GM12878 (cell line): ENCODE data around the gene RIMS3. TPM values are rescaled to one million over a fixed set of nuclear protein-coding genes. Genes with fewer than 3 reads are reported as not detected.

Source experiments
- ATAC-seq: fragments of 200-7000 bp; cut with Tn5 transposase; 3 replicates; pipeline ENCODE4 v1.9.1; 2020; ENCODE audit warnings: mild to moderate bottlenecking, moderate library complexity
- BruUV-seq: library from RNA; stranded (reverse); fragments of 400-500 nt; replicated peaks from 2 replicates; lab custom pipeline; 2021; lab: Mats Ljungman, UMichigan
- CTCF ChIA-PET: fragments of 300-600 bp; sonication (Branson Sonifier 250); formaldehyde crosslinking; extraction: SDS; loops from one replicate; lab custom pipeline; 2021; ENCODE audit warnings: inconsistent platforms; lab: Yijun Ruan, JAX
- POLR2A ChIA-PET: fragments of 350-600 bp; formaldehyde crosslinking; extraction: SDS; loops from one replicate; lab custom pipeline; 2021; ENCODE audit warnings: inconsistent platforms; lab: Charles Lee
- RAD21 ChIA-PET: fragments of 300-600 bp; sonication (Branson Sonifier 250); formaldehyde crosslinking; loops from one replicate; lab custom pipeline; 2023; ENCODE audit warnings: antibody characterized with exemption; ENCODE audit not compliant: unreplicated experiment; lab: Charles Lee
- SMC1A ChIA-PET: fragments of 300-600 bp; sonication (Branson Sonifier 250); formaldehyde crosslinking; loops from one replicate; lab custom pipeline; 2023; ENCODE audit not compliant: unreplicated experiment, uncharacterized antibody; lab: Charles Lee
- DNase-seq: peaks from one replicate; pipeline ENCODE4 v3.0.0-alpha.2; 2011; ENCODE audit warnings: low read depth, low spot score
- FAIRE-seq: peaks from 3 replicates; lab custom pipeline; 2011; peaks lifted over from hg19 to GRCh38; lab: Jason Lieb, UNC
- H2AFZ ChIP-seq: 2 replicates; pipeline ENCODE4 v1.6.0; 2011; ENCODE audit warnings: low read depth, low read length, control low read depth; ENCODE audit not compliant: control insufficient read depth
- H3K27ac ChIP-seq: 2 replicates; pipeline ENCODE4 v1.5.1; 2011; ENCODE audit warnings: control low read depth; ENCODE audit not compliant: control insufficient read depth, insufficient read depth
- H3K27me3 ChIP-seq, 2 experiments: replicated peaks in 1 of 2; 2 replicates each; pipeline versions ENCODE4 v1.6.0 to v1.6.1; 2011; ENCODE audit warnings: low read length in 1 of 2; ENCODE audit not compliant: control insufficient read depth in 2 of 2, insufficient read depth in 2 of 2
- H3K36me3 ChIP-seq, 2 experiments: 2 replicates each; pipeline ENCODE4 v1.5.1; 2011; ENCODE audit warnings: low read length in 1 of 2; ENCODE audit not compliant: control insufficient read depth in 2 of 2, insufficient read depth in 2 of 2
- H3K4me1 ChIP-seq: 2 replicates; pipeline ENCODE4 v1.6.1; 2011; ENCODE audit warnings: mild to moderate bottlenecking, low read length, moderate library complexity, mixed read lengths; ENCODE audit not compliant: control insufficient read depth, insufficient read depth
- H3K4me2 ChIP-seq: 2 replicates; pipeline ENCODE4 v1.6.0; 2011; ENCODE audit warnings: control low read depth; ENCODE audit not compliant: control insufficient read depth, insufficient read depth
- H3K4me3 ChIP-seq: fragments of 200-600 bp; sonication (generic); 2 replicates; pipeline ENCODE4 v1.5.1; 2016
- H3K79me2 ChIP-seq: 2 replicates; pipeline ENCODE4 v1.6.0; 2011; ENCODE audit warnings: low read length; ENCODE audit not compliant: control insufficient read depth, insufficient read depth
- H3K9ac ChIP-seq: 2 replicates; pipeline ENCODE4 v1.8.0; 2011; ENCODE audit warnings: low read length, control low read depth, mixed read lengths; ENCODE audit not compliant: control insufficient read depth, insufficient read depth
- H3K9me3 ChIP-seq: replicated peaks from 3 replicates; pipeline ENCODE4 v1.5.1; 2011; ENCODE audit warnings: mild to moderate bottlenecking, low read length; ENCODE audit not compliant: control insufficient read depth, insufficient read depth
- H4K20me1 ChIP-seq: 2 replicates; pipeline ENCODE4 v1.6.0; 2011; ENCODE audit not compliant: control insufficient read depth, insufficient read depth
- ESRRA ChIP-seq: IDR thresholded peaks from 2 replicates; pipeline ENCODE4 v1.6.1; 2012; ENCODE audit warnings: mild to moderate bottlenecking, low read length, improper control_type of control experiment
- EZH2 ChIP-seq: IDR thresholded peaks from 2 replicates; pipeline ENCODE4 v1.6.1; 2012; ENCODE audit warnings: low read depth, mild to moderate bottlenecking, control low read depth, inconsistent platforms, low read length, borderline replicate concordance; ENCODE audit not compliant: control insufficient read depth
- GABPA ChIP-seq: IDR thresholded peaks from 2 replicates; pipeline ENCODE4 v1.6.1; 2014; ENCODE audit warnings: antibody characterized with exemption, low read depth, mild to moderate bottlenecking, inconsistent platforms
- GATAD2B ChIP-seq: fragments of 450-650 bp; conservative IDR thresholded peaks from 2 replicates; pipeline ENCODE4 v1.6.1; 2017; ENCODE audit warnings: low read depth, mild to moderate bottlenecking, moderate library complexity
- IKZF2 ChIP-seq, 2 experiments: fragments of 450-650 bp; IDR thresholded peaks; 2 replicates each; pipeline ENCODE4 v1.6.1; 2017; ENCODE audit warnings: mild to moderate bottlenecking in 2 of 2, moderate library complexity in 2 of 2
- MAX ChIP-seq: IDR thresholded peaks from 2 replicates; pipeline ENCODE4 v1.6.1; 2012; ENCODE audit warnings: low read depth, low read length, improper control_type of control experiment
- MEF2B ChIP-seq: fragments of 450-650 bp; IDR thresholded peaks from 2 replicates; pipeline ENCODE4 v1.6.1; 2018; ENCODE audit warnings: mild to moderate bottlenecking, moderate library complexity; ENCODE audit not compliant: partially characterized antibody, poor library complexity, severe bottlenecking
- NBN ChIP-seq: fragments of 450-650 bp; IDR thresholded peaks from 2 replicates; pipeline ENCODE4 v1.6.1; 2016
- PAX5 ChIP-seq: IDR thresholded peaks from 2 replicates; pipeline ENCODE4 v1.6.1; 2011; ENCODE audit warnings: low read depth, low read length, borderline replicate concordance
- RAD21 ChIP-seq: IDR thresholded peaks from 2 replicates; pipeline ENCODE4 v1.6.1; 2011; ENCODE audit warnings: mild to moderate bottlenecking, low read depth, low read length, moderate library complexity; ENCODE audit not compliant: insufficient read depth
- RB1 ChIP-seq: fragments of 450-650 bp; formaldehyde crosslinking; IDR thresholded peaks from 2 replicates; pipeline ENCODE4 v1.6.1; 2017; ENCODE audit warnings: mild to moderate bottlenecking, borderline replicate concordance
- RBBP5 ChIP-seq: fragments of 200-600 bp; sonication (generic); conservative IDR thresholded peaks from 2 replicates; pipeline ENCODE4 v1.6.1; 2016
- RELA ChIP-seq: fragments of 450-650 bp; IDR thresholded peaks from 2 replicates; pipeline ENCODE4 v1.8.0; 2014; ENCODE audit warnings: borderline replicate concordance; ENCODE audit not compliant: partially characterized antibody
- SRF ChIP-seq, 2 experiments: IDR thresholded peaks; 2 replicates each; pipeline ENCODE4 v1.6.1; 2011; ENCODE audit warnings: low read depth in 2 of 2, low read length in 2 of 2, mild to moderate bottlenecking in 1 of 2, moderate library complexity in 1 of 2
- TCF12 ChIP-seq: IDR thresholded peaks from 2 replicates; pipeline ENCODE4 v1.6.1; 2011; ENCODE audit warnings: low read depth, mild to moderate bottlenecking, low read length
- WGBS: methylation state at CpG from one replicate; pipeline ENCODE4 v1.1.6; 2016; ENCODE audit warnings: low lambda C conversion rate; ENCODE audit not compliant: insufficient replicate concordance, insufficient coverage; ENCODE audit errors: missing lambda C conversion rate; 5-methylcytosine and 5-hydroxymethylcytosine counted together
- in situ Hi-C: fragments of 300-500 bp; cut with MboI; formaldehyde crosslinking; loops from 9 replicates; pipeline ENCODE4 v1.14.3; 2018; ENCODE audit warnings: mixed read lengths
- intact Hi-C: fragments of 100-400 bp; cut with micrococcal nuclease; formaldehyde crosslinking; loops from one replicate; pipeline ENCODE4 v1.14.2; 2022; ENCODE audit not compliant: unreplicated experiment
- polyA plus RNA-seq, 11 experiments: library from polyadenylated mRNA; depleted of rRNA in 4 of 11; unstranded in 6 of 11; stranded (reverse) in 5 of 11; fragments of >200 nt; fragmentation: Nextera tagmentation in 4 of 11; fragmentation: Illumina TruSeq in 1 of 11; extraction: Ambion mirVana in 4 of 11; extraction: Trizol in 1 of 11; gene quantifications; 1 replicate in 1 of 11; 2 replicates in 10 of 11; pipeline versions ENCODE4 v1.2.1 to v1.2.3, GENCODE V29; 2011 to 2016; ENCODE audit warnings: inconsistent platforms in 2 of 11, missing spikeins in 2 of 11, low read depth in 1 of 11
- total RNA-seq, 4 experiments: library from RNA; depleted of rRNA in 3 of 4; stranded (reverse); fragments of >200 nt in 3 of 4; fragmentation: Illumina TruSeq in 1 of 4; extraction: Trizol in 1 of 4; gene quantifications; 2 replicates each; pipeline versions ENCODE4 v1.2.1 to v1.2.3, GENCODE V29; 2013 to 2021

RIMS3 gene
- total and polyA plus RNA-seq, 10 of the 15 experiments (the other 5 are each of a cell fraction or from before 2014, with no cell fraction given), result 0.02 to 4.7 (median 0.39) TPM

- RAD21 ChIA-PET, result interaction anchor here (0.7 kb wide), 1 partner anchor 56 kb away, joined by 3 read pairs; no protein-coding TSS in a partner anchor
- ATAC-seq, result no peak
- POLR2A ChIA-PET, result no interaction called here
- BruUV-seq, result no TSS peak
- SMC1A ChIA-PET, result no interaction called here
- no peak for DNase-seq
- H3K27me3 ChIP-seq, result no peaks in the 10 kb centered on the region
- no peak overlapping the region for H2AFZ ChIP-seq
- 0 out of 2 replicates have a peak, but pooled peaks cover 3% of the 10 kb centered on the region for H3K4me1 ChIP-seq
- intact Hi-C loops, result no loop called here
- no peaks in the 10 kb centered on the region for H3K36me3 ChIP-seq
- CTCF ChIA-PET, result interaction anchor here (0.6 to 3.4 kb wide), 5 partner anchors 62 to 344 kb away, joined by 3 to 28 read pairs (median 3); no protein-coding TSS in a partner anchor
- no peaks in the 10 kb centered on the region for H4K20me1 ChIP-seq
- H3K27ac ChIP-seq, result no peak overlapping the region
- WGBS, result 4% methylated on average over 1 of the region's 1 CpG
- H3K9ac ChIP-seq, result no peak overlapping the region
- FAIRE-seq, result no peak
- H3K4me3 ChIP-seq, result no peak overlapping the region
- H3K9me3 ChIP-seq, result no peaks in the 10 kb centered on the region; the same call in 2 of the 3 replicates
- H3K79me2 ChIP-seq, result no peaks in the 10 kb centered on the region
- in situ Hi-C loops, result no loop called here
- H3K4me2 ChIP-seq, result no peak overlapping the region
- TF ChIP-seq MAX, result no peak
Observed at GRCh38 chr1:40607921-40608320, 57.6 kb downstream of the RIMS3 start.

- in situ Hi-C loops, result no loop called here
- TF ChIP-seq PAX5, result no peak
- no peak for TF ChIP-seq GABPA
- TF ChIP-seq EZH2, result no peak
- TF ChIP-seq RAD21, result no peak
- TF ChIP-seq RELA, result no peak
- TF ChIP-seq ESRRA, result no peak
- TF ChIP-seq MEF2B, result no peak
- TF ChIP-seq SRF (IDR thresholded peaks at IDR 0.05; ENCODE audit: low read depth in 2 of 2, low read length in 2 of 2), result no peak
- TF ChIP-seq RBBP5, result no peak
- TF ChIP-seq NBN, result no peak
- no peak for TF ChIP-seq IKZF2 (IDR thresholded peaks at IDR 0.05)
- no peak for TF ChIP-seq RB1
- TF ChIP-seq TCF12, result no peak
- TF ChIP-seq GATAD2B, result no peak
Observed at GRCh38 chr1:40606978-40607377, 58.5 kb downstream of the RIMS3 start.

More at GRCh38 chr1:40606978-40607377, 58.5 kb downstream of the RIMS3 start:
- Histone ChIP-seq H3K27me3 (no peaks in the 10 kb centered on the region), H3K4me1 (no peaks in the 10 kb centered on the region), H3K36me3 (no peaks in the 10 kb centered on the region), H3K9ac (no peak overlapping the region), H3K79me2 (no peaks in the 10 kb centered on the region), H3K27ac (no peak overlapping the region), H3K4me2 (no peak overlapping the region), H4K20me1 (no peaks in the 10 kb centered on the region), H2AFZ (no peak overlapping the region), H3K4me3 (no peak overlapping the region), H3K9me3 (no peaks in the 10 kb centered on the region; the same call in 2 of the 3 replicates)
- FAIRE-seq (no peak), DNase-seq (no peak), ATAC-seq (no peak)
- ChIA-PET RAD21 (no interaction called here), POLR2A (no interaction called here), SMC1A (no interaction called here), CTCF (no interaction called here)
- intact Hi-C loops, result no loop called here
- no TSS peak for BruUV-seq
- 75% methylated on average over 2 of the region's 2 CpGs for WGBS
